CD8-positive, alpha-beta memory T cell (primary cell): ENCODE measurements around the gene FGFBP2. TPM values are rescaled to one million over a fixed set of nuclear protein-coding genes. Genes with fewer than 3 reads are reported as not detected.
A peak's percentile ranks its signal among the peaks of the same experiment; 100 is the strongest.

Experiments
- CTCF ChIA-PET: fragments of 350-600 bp; sonication (Branson Sonifier 250); formaldehyde crosslinking; loops from one replicate; lab custom pipeline; 2021; ENCODE audit warnings: antibody characterized with exemption; lab: Charles Lee
- POLR2A ChIA-PET: fragments of 350-600 bp; sonication (Branson Sonifier 250); formaldehyde crosslinking; loops from one replicate; lab custom pipeline; 2021; ENCODE audit warnings: antibody characterized with exemption; lab: Charles Lee
- DNase-seq, 5 donors: peaks; one replicate each; pipeline versions ENCODE4 v3.0.0 to v3.0.0-alpha.2; 2020 to 2022; ENCODE audit warnings: mixed read lengths in 1 of 5
- H3K27ac ChIP-seq: one replicate; pipeline ENCODE4 v1.7.0; 2013; ENCODE audit warnings: low read depth, mild to moderate bottlenecking, low read length, moderate library complexity
- H3K27me3 ChIP-seq: 2 replicates; pipeline ENCODE4 v1.7.0; 2013; ENCODE audit warnings: low read length, mild to moderate bottlenecking; ENCODE audit not compliant: insufficient read depth, poor library complexity, severe bottlenecking
- H3K36me3 ChIP-seq: 2 replicates; pipeline ENCODE4 v1.7.0; 2013; ENCODE audit warnings: mild to moderate bottlenecking, low read length, moderate library complexity; ENCODE audit not compliant: insufficient read depth
- H3K4me1 ChIP-seq: 2 replicates; pipeline ENCODE4 v1.7.0; 2013; ENCODE audit warnings: mild to moderate bottlenecking, low read length, moderate library complexity; ENCODE audit not compliant: insufficient read depth
- H3K4me3 ChIP-seq: 2 replicates; pipeline ENCODE4 v1.7.0; 2013; ENCODE audit warnings: mild to moderate bottlenecking, low read length
- H3K9me3 ChIP-seq: 2 replicates; pipeline ENCODE4 v1.7.0; 2013; ENCODE audit warnings: mild to moderate bottlenecking, low read length
- H3K27ac Mint-ChIP-seq, 8 donors: one replicate each; pipeline ENCODE4 v1.8.0; 2020 to 2021; ENCODE audit warnings: mixed read lengths in 8 of 8, mild to moderate bottlenecking in 6 of 8, inconsistent platforms in 3 of 8, moderate library complexity in 3 of 8
- H3K27me3 Mint-ChIP-seq, 2 donors: one replicate each; pipeline ENCODE4 v1.8.0; 2020 to 2021; ENCODE audit warnings: mixed read lengths in 2 of 2, mild to moderate bottlenecking in 1 of 2, moderate library complexity in 1 of 2
- H3K36me3 Mint-ChIP-seq, 3 donors: one replicate each; pipeline ENCODE4 v1.8.0; 2020 to 2021; ENCODE audit warnings: mixed read lengths in 3 of 3, inconsistent platforms in 1 of 3, mild to moderate bottlenecking in 1 of 3
- H3K4me1 Mint-ChIP-seq, 3 donors: one replicate each; pipeline ENCODE4 v1.8.0; 2020 to 2021; ENCODE audit warnings: mixed read lengths in 3 of 3, inconsistent platforms in 1 of 3, mild to moderate bottlenecking in 1 of 3
- H3K4me3 Mint-ChIP-seq, 7 donors: one replicate each; pipeline ENCODE4 v1.8.0; 2020 to 2021; ENCODE audit warnings: mixed read lengths in 7 of 7, mild to moderate bottlenecking in 6 of 7, moderate library complexity in 4 of 7, inconsistent platforms in 2 of 7
- H3K9me3 Mint-ChIP-seq, 5 donors: one replicate each; pipeline ENCODE4 v1.8.0; 2020 to 2022; ENCODE audit warnings: mixed read lengths in 5 of 5, mild to moderate bottlenecking in 3 of 5, moderate library complexity in 2 of 5, inconsistent platforms in 1 of 5
- polyA plus RNA-seq: library from polyadenylated mRNA; unstranded; fragments of 300-500 nt; fragmentation: Illumina TruSeq; gene quantifications from one replicate; pipeline ENCODE4 v1.2.3, GENCODE V29; 2021
- total RNA-seq, 2 experiments: library from RNA; stranded (reverse); gene quantifications; one replicate each; pipeline ENCODE4 v1.2.3, GENCODE V29; 2021

The FGFBP2 gene
- total and polyA plus RNA-seq, 3 experiments from 2014 or later = 3.5 to 99.3 (median 3.5) TPM

- H3K27ac Mint-ChIP-seq = no peak overlapping the region
- Histone ChIP-seq H3K27me3 (no peaks in the 10 kb centered on the region), H3K4me3 (no peak overlapping the region), H3K36me3 (no peaks in the 10 kb centered on the region), H3K27ac (no peak overlapping the region), H3K9me3 (no peaks in the 10 kb centered on the region), H3K4me1 (no peaks in the 10 kb centered on the region)
- no peaks in the 10 kb centered on the region for H3K4me1 Mint-ChIP-seq
- H3K4me3 Mint-ChIP-seq = no peak overlapping the region
- ChIA-PET POLR2A (no interaction called here), CTCF (interaction anchor here (1.4 kb wide), 1 partner anchor 66 kb away, joined by 4 read pairs; no protein-coding TSS in a partner anchor)
- no peak for DNase-seq
- peaks cover 0 to 1% (median 0%) of the 10 kb centered on the region in 3 donors for H3K36me3 Mint-ChIP-seq
- H3K27me3 Mint-ChIP-seq = peaks cover 0 to 12% of the 10 kb centered on the region in 2 donors
- H3K9me3 Mint-ChIP-seq = no peaks in the 10 kb centered on the region
These were observed 14.1 kb downstream of the FGFBP2 start for GRCh38 chr4:15948826-15949225.

- Histone ChIP-seq H3K4me3 (no peak overlapping the region), H3K27ac (no peak overlapping the region), H3K9me3 (no peaks in the 10 kb centered on the region), H3K36me3 (no peaks in the 10 kb centered on the region), H3K4me1 (no peaks in the 10 kb centered on the region), H3K27me3 (no peaks in the 10 kb centered on the region)
- Mint-ChIP-seq H3K4me3 (peak overlapping the region in 1 of 7 donors; percentile 4), H3K36me3 (peaks cover 0 to 1% (median 0%) of the 10 kb centered on the region in 3 donors), H3K9me3 (no peaks in the 10 kb centered on the region), H3K27ac (no peak overlapping the region), H3K4me1 (no peaks in the 10 kb centered on the region), H3K27me3 (peaks cover 0 to 16% of the 10 kb centered on the region in 2 donors)
- POLR2A ChIA-PET = no interaction called here
- no peak for DNase-seq
- CTCF ChIA-PET = no interaction called here
These were observed 15.3 kb downstream of the FGFBP2 start for GRCh38 chr4:15947684-15948083.

GRCh38 chr4:15945516-15945915, 17.5 kb downstream of the FGFBP2 start:
- Mint-ChIP-seq H3K4me1 (no peaks in the 10 kb centered on the region), H3K27ac (no peak overlapping the region), H3K9me3 (no peaks in the 10 kb centered on the region), H3K4me3 (no peak overlapping the region), H3K36me3 (peaks cover 0 to 1% (median 0%) of the 10 kb centered on the region in 3 donors), H3K27me3 (peaks cover 2 to 21% of the 10 kb centered on the region in 2 donors)
- H3K36me3 ChIP-seq = no peaks in the 10 kb centered on the region
- H3K9me3 ChIP-seq = no peaks in the 10 kb centered on the region
- ChIA-PET POLR2A (no interaction called here), CTCF (no interaction called here)
- DNase-seq = no peak
- H3K27ac ChIP-seq = no peak overlapping the region
- H3K27me3 ChIP-seq = no peaks in the 10 kb centered on the region
- H3K4me1 ChIP-seq = no peaks in the 10 kb centered on the region
- no peak overlapping the region for H3K4me3 ChIP-seq

- H3K4me1 ChIP-seq = no peaks in the 10 kb centered on the region
- Mint-ChIP-seq H3K27me3 (peaks cover 2 to 25% of the 10 kb centered on the region in 2 donors), H3K9me3 (no peaks in the 10 kb centered on the region), H3K4me3 (no peak overlapping the region), H3K4me1 (no peaks in the 10 kb centered on the region), H3K27ac (peak overlapping the region in 1 of 8 donors; percentile 72), H3K36me3 (peaks cover 0 to 1% (median 0%) of the 10 kb centered on the region in 3 donors)
- no peak for DNase-seq
- H3K36me3 ChIP-seq = no peaks in the 10 kb centered on the region
- no peaks in the 10 kb centered on the region for H3K9me3 ChIP-seq
- H3K27ac ChIP-seq = no peak overlapping the region
- POLR2A ChIA-PET = no interaction called here
- CTCF ChIA-PET = no interaction called here
- no peaks in the 10 kb centered on the region for H3K27me3 ChIP-seq
- no peak overlapping the region for H3K4me3 ChIP-seq
These were observed 18.1 kb downstream of the FGFBP2 start for GRCh38 chr4:15944895-15945294.

GRCh38 chr4:15942283-15942682, 20.7 kb downstream of the FGFBP2 start:
- peaks cover 0 to 1% (median 0%) of the 10 kb centered on the region in 3 donors for H3K36me3 Mint-ChIP-seq
- Histone ChIP-seq H3K9me3 (no peaks in the 10 kb centered on the region), H3K27ac (no peak overlapping the region), H3K4me3 (no peak overlapping the region), H3K27me3 (no peaks in the 10 kb centered on the region), H3K4me1 (no peaks in the 10 kb centered on the region), H3K36me3 (no peaks in the 10 kb centered on the region)
- no peak overlapping the region for H3K4me3 Mint-ChIP-seq
- ChIA-PET CTCF (no interaction called here), POLR2A (no interaction called here)
- H3K4me1 Mint-ChIP-seq = no peaks in the 10 kb centered on the region
- DNase-seq = no peak
- H3K9me3 Mint-ChIP-seq = no peaks in the 10 kb centered on the region
- no peak overlapping the region for H3K27ac Mint-ChIP-seq
- H3K27me3 Mint-ChIP-seq = peaks cover 7 to 35% of the 10 kb centered on the region in 2 donors

- no peaks in the 10 kb centered on the region for H3K27me3 ChIP-seq
- H3K9me3 ChIP-seq = no peaks in the 10 kb centered on the region
- Mint-ChIP-seq H3K27me3 (peaks cover 10 to 36% of the 10 kb centered on the region in 2 donors), H3K4me1 (no peaks in the 10 kb centered on the region), H3K4me3 (no peak within 1 kb of the TSS), H3K9me3 (no peaks in the 10 kb centered on the region), H3K27ac (no peak within 1 kb of the TSS), H3K36me3 (no peaks in the 10 kb centered on the region)
- no peaks in the 10 kb centered on the region for H3K4me1 ChIP-seq
- H3K4me3 ChIP-seq = no peak within 1 kb of the TSS
- POLR2A ChIA-PET = no interaction called here
- H3K36me3 ChIP-seq = no peaks in the 10 kb centered on the region
- DNase-seq = no peak
- CTCF ChIA-PET = no interaction called here
- no peak within 1 kb of the TSS for H3K27ac ChIP-seq
These were observed 24.3 kb downstream of the FGFBP2 start, which contains the start of gene FGFBP1 for GRCh38 chr4:15938640-15939039. Gene FGFBP1 (minus strand): TSS chr4:15938740. CDS start chr4:15936632, 2,108 bp downstream.

- ChIA-PET CTCF (no interaction called here), POLR2A (no interaction called here)
- H3K27me3 Mint-ChIP-seq = peaks cover 10 to 34% of the 10 kb centered on the region in 2 donors
- H3K4me3 Mint-ChIP-seq = no peak overlapping the region
- H3K36me3 Mint-ChIP-seq = no peaks in the 10 kb centered on the region
- H3K36me3 ChIP-seq = no peaks in the 10 kb centered on the region
- H3K9me3 Mint-ChIP-seq = no peaks in the 10 kb centered on the region
- no peak for DNase-seq
- H3K27ac ChIP-seq = no peak overlapping the region
- no peaks in the 10 kb centered on the region for H3K4me1 ChIP-seq
- H3K27ac Mint-ChIP-seq = no peak overlapping the region
- no peaks in the 10 kb centered on the region for H3K4me1 Mint-ChIP-seq
- H3K27me3 ChIP-seq = no peaks in the 10 kb centered on the region
- no peaks in the 10 kb centered on the region for H3K9me3 ChIP-seq
- no peak overlapping the region for H3K4me3 ChIP-seq
These were observed 24.8 kb downstream of the FGFBP2 start for GRCh38 chr4:15938182-15938581.

GRCh38 chr4:15936495-15936894, 26.5 kb downstream of the FGFBP2 start:
- Histone ChIP-seq H3K9me3 (no peaks in the 10 kb centered on the region), H3K36me3 (no peaks in the 10 kb centered on the region), H3K4me1 (no peaks in the 10 kb centered on the region), H3K4me3 (no peak overlapping the region), H3K27ac (no peak overlapping the region), H3K27me3 (no peaks in the 10 kb centered on the region)
- DNase-seq = no peak
- CTCF ChIA-PET = interaction anchor here (1.7 kb wide), 1 partner anchor 131 kb away, joined by 3 read pairs; no protein-coding TSS in a partner anchor
- no peaks in the 10 kb centered on the region for H3K9me3 Mint-ChIP-seq
- no peaks in the 10 kb centered on the region for H3K4me1 Mint-ChIP-seq
- no peaks in the 10 kb centered on the region for H3K36me3 Mint-ChIP-seq
- H3K27ac Mint-ChIP-seq = no peak overlapping the region
- POLR2A ChIA-PET = no interaction called here
- peaks cover 10 to 41% of the 10 kb centered on the region in 2 donors for H3K27me3 Mint-ChIP-seq
- no peak overlapping the region for H3K4me3 Mint-ChIP-seq
